Type B pancreatic cell (in vitro differentiated cells): Measurements from ENCODE around the gene RXFP3. TPM values are rescaled to one million over a fixed set of nuclear protein-coding genes. Genes with fewer than 3 reads are reported as not detected.

Source experiments
- DNase-seq: peaks from one replicate; pipeline ENCODE4 v3.0.0; 2021; ENCODE audit warnings: mixed read lengths; ENCODE audit not compliant: unreplicated experiment; ENCODE audit errors: extremely low spot score
- H3K27ac Mint-ChIP-seq: 2 replicates; pipeline ENCODE4 v1.8.0; 2021; ENCODE audit warnings: mild to moderate bottlenecking, mixed read lengths
- H3K27me3 Mint-ChIP-seq: 2 replicates; pipeline ENCODE4 v1.8.0; 2021; ENCODE audit warnings: mixed read lengths
- H3K36me3 Mint-ChIP-seq: 2 replicates; pipeline ENCODE4 v1.8.0; 2021; ENCODE audit warnings: mixed read lengths
- H3K4me1 Mint-ChIP-seq: one replicate; pipeline ENCODE4 v1.8.0; 2021; ENCODE audit warnings: mixed read lengths; ENCODE audit not compliant: unreplicated experiment
- H3K4me3 Mint-ChIP-seq: 2 replicates; pipeline ENCODE4 v1.8.0; 2021; ENCODE audit warnings: mild to moderate bottlenecking, mixed read lengths
- H3K9me3 Mint-ChIP-seq: 2 replicates; pipeline ENCODE4 v1.8.0; 2021; ENCODE audit warnings: mixed read lengths
- CTCF ChIP-seq: fragments of 200-600 bp; sonication (generic); conservative IDR thresholded peaks from 2 replicates; pipeline ENCODE4 v1.5.0; 2021; ENCODE audit warnings: antibody characterized with exemption, mild to moderate bottlenecking
- total RNA-seq: library from RNA; stranded (reverse); gene quantifications from 2 replicates; pipeline ENCODE4 v1.2.1, GENCODE V29; 2021; ENCODE audit warnings: low replicate concordance

Gene RXFP3
- total RNA-seq, 1 donor from 2014 or later, result 0.31 TPM

- H3K4me3 Mint-ChIP-seq, result no peak overlapping the region
- H3K27me3 Mint-ChIP-seq, result peaks cover 39% of the 10 kb centered on the region
- no peak for TF ChIP-seq CTCF
Observed at GRCh38 chr5:33937017-33937706, 976 bp downstream of the RXFP3 start.

GRCh38 chr5:33937707-33938506 lies 1.7 kb downstream of the RXFP3 start:
- Mint-ChIP-seq H3K27me3 (peaks cover 43% of the 10 kb centered on the region), H3K36me3 (no peaks in the 10 kb centered on the region), H3K4me3 (no peak overlapping the region), H3K4me1 (peaks cover 5% of the 10 kb centered on the region), H3K9me3 (no peaks in the 10 kb centered on the region), H3K27ac (no peak overlapping the region)
- no peak for TF ChIP-seq CTCF
- DNase-seq, result no peak

More at GRCh38 chr5:33937017-33937706, 976 bp downstream of the RXFP3 start:
- Mint-ChIP-seq H3K36me3 (no peaks in the 10 kb centered on the region), H3K9me3 (no peaks in the 10 kb centered on the region), H3K4me1 (peaks cover 5% of the 10 kb centered on the region), H3K27ac (no peak overlapping the region)
- no peak for DNase-seq

GRCh38 chr5:33938507-33938796 lies 2.3 kb downstream of the RXFP3 start:
- H3K36me3 Mint-ChIP-seq, result no peaks in the 10 kb centered on the region
- H3K27ac Mint-ChIP-seq, result no peak overlapping the region
- no peak for DNase-seq
- peaks cover 43% of the 10 kb centered on the region for H3K27me3 Mint-ChIP-seq
- H3K9me3 Mint-ChIP-seq, result no peaks in the 10 kb centered on the region
- TF ChIP-seq CTCF, result no peak
- no peak overlapping the region for H3K4me3 Mint-ChIP-seq
- H3K4me1 Mint-ChIP-seq, result peaks cover 5% of the 10 kb centered on the region

GRCh38 chr5:33938881-33939280 lies 2.7 kb downstream of the RXFP3 start:
- Mint-ChIP-seq H3K36me3 (no peaks in the 10 kb centered on the region), H3K27ac (no peak overlapping the region), H3K4me3 (no peak overlapping the region), H3K9me3 (no peaks in the 10 kb centered on the region), H3K27me3 (peaks cover 43% of the 10 kb centered on the region), H3K4me1 (peaks cover 5% of the 10 kb centered on the region)
- TF ChIP-seq CTCF, result no peak
- no peak for DNase-seq

GRCh38 chr5:33939556-33940262 lies 3.5 kb downstream of the RXFP3 start:
- no peak for TF ChIP-seq CTCF
- Mint-ChIP-seq H3K27me3 (peaks cover 40% of the 10 kb centered on the region), H3K27ac (no peak overlapping the region), H3K36me3 (no peaks in the 10 kb centered on the region), H3K4me3 (no peak overlapping the region), H3K9me3 (no peaks in the 10 kb centered on the region), H3K4me1 (peaks cover 5% of the 10 kb centered on the region)
- no peak for DNase-seq
